WTC11 (cell line): ENCODE data around the gene ANKZF1. TPM values are rescaled to one million over a fixed set of nuclear protein-coding genes. Genes with fewer than 3 reads are reported as not detected.

ENCODE experiments used
- ATAC-seq: fragments of 200-7000 bp; cut with Tn5 transposase; 2 replicates; pipeline ENCODE4 v1.10.0; 2021; ENCODE audit warnings: mild to moderate bottlenecking, moderate library complexity
- CTCF ChIA-PET: fragments of 300-600 bp; sonication (Branson Sonifier 250); formaldehyde crosslinking; loops from one replicate; lab custom pipeline; 2021; ENCODE audit warnings: antibody characterized with exemption; lab: Charles Lee
- POLR2A ChIA-PET: fragments of 350-600 bp; sonication (Branson Sonifier 250); formaldehyde crosslinking; loops from one replicate; lab custom pipeline; 2021; ENCODE audit warnings: antibody characterized with exemption; lab: Charles Lee
- DNase-seq: peaks from one replicate; pipeline ENCODE4 v3.0.0; 2021; ENCODE audit warnings: low spot score
- H3K27ac Mint-ChIP-seq: 2 replicates; pipeline ENCODE4 v1.8.0; 2021; ENCODE audit warnings: mixed read lengths
- H3K27me3 Mint-ChIP-seq: 2 replicates; pipeline ENCODE4 v1.8.0; 2021; ENCODE audit warnings: low read depth, mild to moderate bottlenecking, moderate library complexity, mixed read lengths
- H3K36me3 Mint-ChIP-seq: 2 replicates; pipeline ENCODE4 v1.8.0; 2021; ENCODE audit warnings: mixed read lengths
- H3K4me1 Mint-ChIP-seq: 2 replicates; pipeline ENCODE4 v1.8.0; 2022; ENCODE audit warnings: mixed read lengths
- H3K4me3 Mint-ChIP-seq: 2 replicates; pipeline ENCODE4 v1.8.0; 2021; ENCODE audit warnings: mild to moderate bottlenecking, moderate library complexity, mixed read lengths
- H3K9me3 Mint-ChIP-seq: 2 replicates; pipeline ENCODE4 v1.8.0; 2021; ENCODE audit warnings: mixed read lengths
- CBFB ChIP-seq: sonication (generic); formaldehyde crosslinking; IDR thresholded peaks from 2 replicates; pipeline ENCODE4 v1.8.1; 2022; ENCODE audit warnings: mild to moderate bottlenecking, low read depth, missing genetic modification reagents
- CREB1 ChIP-seq: sonication (generic); formaldehyde crosslinking; IDR thresholded peaks from 2 replicates; pipeline ENCODE4 v1.8.0; 2023; ENCODE audit warnings: mild to moderate bottlenecking, missing genetic modification reagents
- CREM ChIP-seq: sonication (generic); formaldehyde crosslinking; IDR thresholded peaks from 2 replicates; pipeline ENCODE4 v1.8.1; 2022; ENCODE audit warnings: mild to moderate bottlenecking, missing genetic modification reagents, moderate library complexity
- EMX1 ChIP-seq: fragments of 250-450 bp; sonication (Bioruptor Pico); IDR thresholded peaks from 2 replicates; pipeline ENCODE4 v1.8.0; 2021; ENCODE audit warnings: mild to moderate bottlenecking
- FOXK1 ChIP-seq: sonication (generic); formaldehyde crosslinking; IDR thresholded peaks from 2 replicates; pipeline ENCODE4 v1.8.0; 2022; ENCODE audit warnings: mild to moderate bottlenecking, moderate library complexity, missing genetic modification reagents
- GABPB1 ChIP-seq: sonication (generic); formaldehyde crosslinking; IDR thresholded peaks from 2 replicates; pipeline ENCODE4 v1.8.1; 2023; ENCODE audit warnings: mild to moderate bottlenecking, missing genetic modification reagents
- GRHL2 ChIP-seq: fragments of 250-450 bp; sonication (Bioruptor Pico); IDR thresholded peaks from 2 replicates; pipeline ENCODE4 v1.8.0; 2022; ENCODE audit warnings: mild to moderate bottlenecking, moderate library complexity; ENCODE audit not compliant: insufficient replicate concordance, severe bottlenecking
- NFATC4 ChIP-seq: fragments of 250-450 bp; sonication (Bioruptor Pico); IDR thresholded peaks from 2 replicates; pipeline ENCODE4 v1.9.0; 2021; ENCODE audit warnings: mild to moderate bottlenecking
- NFYB ChIP-seq: sonication (generic); formaldehyde crosslinking; conservative IDR thresholded peaks from 2 replicates; pipeline ENCODE4 v1.8.0; 2022; ENCODE audit warnings: low read depth, missing genetic modification reagents
- NR2C2 ChIP-seq: sonication (generic); formaldehyde crosslinking; IDR thresholded peaks from 2 replicates; pipeline ENCODE4 v1.8.0; 2022; ENCODE audit warnings: mild to moderate bottlenecking, missing genetic modification reagents
- NR3C1 ChIP-seq: sonication (generic); formaldehyde crosslinking; conservative IDR thresholded peaks from 2 replicates; pipeline ENCODE4 v1.8.1; 2023; ENCODE audit warnings: low read depth, mild to moderate bottlenecking, missing genetic modification reagents
- OVOL2 ChIP-seq: fragments of 250-450 bp; sonication (Bioruptor Pico); IDR thresholded peaks from 2 replicates; pipeline ENCODE4 v1.9.0; 2021; ENCODE audit warnings: mild to moderate bottlenecking, borderline replicate concordance
- SMAD3 ChIP-seq: sonication (generic); formaldehyde crosslinking; IDR thresholded peaks from 2 replicates; pipeline ENCODE4 v1.8.0; 2022; ENCODE audit warnings: missing genetic modification reagents, mild to moderate bottlenecking, borderline replicate concordance
- SMAD4 ChIP-seq: sonication (generic); formaldehyde crosslinking; IDR thresholded peaks from 2 replicates; pipeline ENCODE4 v1.8.0; 2022; ENCODE audit warnings: mild to moderate bottlenecking, missing genetic modification reagents
- SP1 ChIP-seq: sonication (generic); formaldehyde crosslinking; conservative IDR thresholded peaks from 2 replicates; pipeline ENCODE4 v1.8.1; 2022; ENCODE audit warnings: missing genetic modification reagents
- TP53 ChIP-seq: sonication (generic); formaldehyde crosslinking; IDR thresholded peaks from 2 replicates; pipeline ENCODE4 v1.8.1; 2023; ENCODE audit warnings: mild to moderate bottlenecking, missing genetic modification reagents
- ZNF263 ChIP-seq: sonication (generic); formaldehyde crosslinking; IDR thresholded peaks from 2 replicates; pipeline ENCODE4 v1.8.1; 2022; ENCODE audit warnings: low read depth, mild to moderate bottlenecking, moderate library complexity, missing genetic modification reagents
- ZNF416 ChIP-seq: fragments of 250-450 bp; sonication (Bioruptor Pico); IDR thresholded peaks from 2 replicates; pipeline ENCODE4 v1.9.0; 2021; ENCODE audit warnings: mild to moderate bottlenecking, inconsistent platforms
- total RNA-seq: library from RNA; stranded (reverse); gene quantifications from 3 replicates; pipeline ENCODE4 v1.2.3, GENCODE V29; 2021
- TF ChIP-seq, protein P1 (sequence below): sonication (generic); formaldehyde crosslinking; IDR thresholded peaks from 2 replicates; pipeline ENCODE4 v1.8.0; 2022; ENCODE audit warnings: mild to moderate bottlenecking, missing genetic modification reagents
- TF ChIP-seq, protein P2 (sequence below): fragments of 200-600 bp; IDR thresholded peaks from 2 replicates; pipeline ENCODE4 v1.8.0; 2022; ENCODE audit warnings: antibody characterized with exemption
- TF ChIP-seq, protein P3 (sequence below): fragments of 250-450 bp; sonication (Bioruptor Pico); IDR thresholded peaks from 2 replicates; pipeline ENCODE4 v1.8.0; 2021; ENCODE audit warnings: mild to moderate bottlenecking
- TF ChIP-seq, protein P4 (sequence below): sonication (generic); formaldehyde crosslinking; IDR thresholded peaks from 2 replicates; pipeline ENCODE4 v1.8.1; 2022; ENCODE audit warnings: mild to moderate bottlenecking, missing genetic modification reagents, moderate library complexity, borderline replicate concordance

ANKZF1 gene
- total RNA-seq, 1 experiment from 2014 or later: 70.4 TPM

DNA sequence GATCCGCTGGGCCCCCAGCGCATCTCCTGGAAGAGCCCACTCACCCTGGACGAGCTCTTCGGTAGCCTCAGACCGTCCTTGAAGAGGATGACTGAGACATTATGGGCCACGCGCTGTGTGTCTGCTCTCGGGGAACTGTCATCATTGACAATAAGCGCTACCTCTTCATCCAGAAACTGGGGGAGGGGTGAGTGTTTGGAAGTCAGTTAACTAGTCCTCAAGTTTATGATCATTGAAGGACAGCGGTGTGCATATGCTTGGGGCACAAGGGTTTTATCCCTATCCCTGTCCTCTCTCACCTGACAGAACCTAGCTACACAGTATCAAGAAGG lies 16.3 kb downstream of the ANKZF1 start:
- TF ChIP-seq SMAD3 (CRISPR knock-in tag) (no peak), ZNF416 (CRISPR knock-in tag) (no peak), GABPB1 (no peak), GRHL2 (no peak), NFYB (CRISPR knock-in tag) (no peak), CREB1 (no peak), SMAD4 (CRISPR knock-in tag) (no peak), CBFB (CRISPR knock-in tag) (no peak), ZNF263 (CRISPR knock-in tag) (no peak)
- TF ChIP-seq, protein P1, sequence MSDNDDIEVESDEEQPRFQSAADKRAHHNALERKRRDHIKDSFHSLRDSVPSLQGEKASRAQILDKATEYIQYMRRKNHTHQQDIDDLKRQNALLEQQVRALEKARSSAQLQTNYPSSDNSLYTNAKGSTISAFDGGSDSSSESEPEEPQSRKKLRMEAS (CRISPR knock-in tag): no peak
- TF ChIP-seq, protein P2, sequence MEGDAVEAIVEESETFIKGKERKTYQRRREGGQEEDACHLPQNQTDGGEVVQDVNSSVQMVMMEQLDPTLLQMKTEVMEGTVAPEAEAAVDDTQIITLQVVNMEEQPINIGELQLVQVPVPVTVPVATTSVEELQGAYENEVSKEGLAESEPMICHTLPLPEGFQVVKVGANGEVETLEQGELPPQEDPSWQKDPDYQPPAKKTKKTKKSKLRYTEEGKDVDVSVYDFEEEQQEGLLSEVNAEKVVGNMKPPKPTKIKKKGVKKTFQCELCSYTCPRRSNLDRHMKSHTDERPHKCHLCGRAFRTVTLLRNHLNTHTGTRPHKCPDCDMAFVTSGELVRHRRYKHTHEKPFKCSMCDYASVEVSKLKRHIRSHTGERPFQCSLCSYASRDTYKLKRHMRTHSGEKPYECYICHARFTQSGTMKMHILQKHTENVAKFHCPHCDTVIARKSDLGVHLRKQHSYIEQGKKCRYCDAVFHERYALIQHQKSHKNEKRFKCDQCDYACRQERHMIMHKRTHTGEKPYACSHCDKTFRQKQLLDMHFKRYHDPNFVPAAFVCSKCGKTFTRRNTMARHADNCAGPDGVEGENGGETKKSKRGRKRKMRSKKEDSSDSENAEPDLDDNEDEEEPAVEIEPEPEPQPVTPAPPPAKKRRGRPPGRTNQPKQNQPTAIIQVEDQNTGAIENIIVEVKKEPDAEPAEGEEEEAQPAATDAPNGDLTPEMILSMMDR: no peak
- TF ChIP-seq, protein P3, sequence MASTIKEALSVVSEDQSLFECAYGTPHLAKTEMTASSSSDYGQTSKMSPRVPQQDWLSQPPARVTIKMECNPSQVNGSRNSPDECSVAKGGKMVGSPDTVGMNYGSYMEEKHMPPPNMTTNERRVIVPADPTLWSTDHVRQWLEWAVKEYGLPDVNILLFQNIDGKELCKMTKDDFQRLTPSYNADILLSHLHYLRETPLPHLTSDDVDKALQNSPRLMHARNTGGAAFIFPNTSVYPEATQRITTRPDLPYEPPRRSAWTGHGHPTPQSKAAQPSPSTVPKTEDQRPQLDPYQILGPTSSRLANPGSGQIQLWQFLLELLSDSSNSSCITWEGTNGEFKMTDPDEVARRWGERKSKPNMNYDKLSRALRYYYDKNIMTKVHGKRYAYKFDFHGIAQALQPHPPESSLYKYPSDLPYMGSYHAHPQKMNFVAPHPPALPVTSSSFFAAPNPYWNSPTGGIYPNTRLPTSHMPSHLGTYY: no peak
- no peaks in the 10 kb centered on the region for H3K27me3 Mint-ChIP-seq

DNA sequence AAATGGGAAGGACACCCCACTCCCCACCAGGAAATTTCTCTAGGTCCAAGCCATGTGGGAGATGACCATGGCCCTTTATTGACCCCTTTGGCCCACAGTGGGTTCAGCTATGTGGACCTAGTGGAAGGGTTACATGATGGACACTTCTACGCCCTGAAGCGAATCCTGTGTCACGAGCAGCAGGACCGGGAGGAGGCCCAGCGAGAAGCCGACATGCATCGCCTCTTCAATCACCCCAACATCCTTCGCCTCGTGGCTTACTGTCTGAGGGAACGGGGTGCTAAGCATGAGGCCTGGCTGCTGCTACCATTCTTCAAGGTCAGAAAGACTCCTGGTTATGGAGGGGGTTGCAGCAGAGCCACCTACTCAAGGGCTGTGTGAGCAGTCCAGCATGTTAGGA lies 17.0 kb downstream of the ANKZF1 start:
- peaks cover 16% of the 10 kb centered on the region; the same call in 1 of the 2 replicates for H3K36me3 Mint-ChIP-seq
- ChIA-PET CTCF (interaction anchor here (0.9 to 1.7 kb wide), 2 partner anchors 31 to 75 kb away, joined by 3 to 4 read pairs; no protein-coding TSS in a partner anchor), POLR2A (no interaction called here)
- TF ChIP-seq TP53 (CRISPR knock-in tag) (no peak), FOXK1 (CRISPR knock-in tag) (no peak), CREM (CRISPR knock-in tag) (no peak), NR2C2 (no peak)
- TF ChIP-seq, protein P1 (CRISPR knock-in tag): no peak
- DNase-seq: no peak
- ATAC-seq: no peak
- H3K4me1 Mint-ChIP-seq: peaks cover 22% of the 10 kb centered on the region
- H3K9me3 Mint-ChIP-seq: no peaks in the 10 kb centered on the region
- no peak overlapping the region; the same call in 1 of the 2 replicates for H3K27ac Mint-ChIP-seq
- H3K27me3 Mint-ChIP-seq: peaks cover 4% of the 10 kb centered on the region
- peak overlapping the region; percentile 93 for H3K4me3 Mint-ChIP-seq

More for the DNA sequence above, 16.3 kb downstream of the ANKZF1 start:
- Mint-ChIP-seq H3K36me3 (peaks cover 13% of the 10 kb centered on the region; the same call in 1 of the 2 replicates), H3K9me3 (no peaks in the 10 kb centered on the region), H3K27ac (peak overlapping the region; percentile 96), H3K4me1 (peaks cover 22% of the 10 kb centered on the region), H3K4me3 (peak overlapping the region; percentile 93)
- DNase-seq (no peak), ATAC-seq (no peak)
- CTCF ChIA-PET: interaction anchor here (0.9 to 1.7 kb wide), 8 partner anchors 32 to 188 kb away, joined by 3 to 20 read pairs (median 4); partner anchors contain the start of gene DNAJB2
- POLR2A ChIA-PET: interaction anchor here (1.1 to 1.8 kb wide), 6 partner anchors 8 to 142 kb away, joined by 5 to 14 read pairs (median 6); partner anchors contain the start of genes ABCB6, ANKZF1, ATG9A and DNPEP

DNA sequence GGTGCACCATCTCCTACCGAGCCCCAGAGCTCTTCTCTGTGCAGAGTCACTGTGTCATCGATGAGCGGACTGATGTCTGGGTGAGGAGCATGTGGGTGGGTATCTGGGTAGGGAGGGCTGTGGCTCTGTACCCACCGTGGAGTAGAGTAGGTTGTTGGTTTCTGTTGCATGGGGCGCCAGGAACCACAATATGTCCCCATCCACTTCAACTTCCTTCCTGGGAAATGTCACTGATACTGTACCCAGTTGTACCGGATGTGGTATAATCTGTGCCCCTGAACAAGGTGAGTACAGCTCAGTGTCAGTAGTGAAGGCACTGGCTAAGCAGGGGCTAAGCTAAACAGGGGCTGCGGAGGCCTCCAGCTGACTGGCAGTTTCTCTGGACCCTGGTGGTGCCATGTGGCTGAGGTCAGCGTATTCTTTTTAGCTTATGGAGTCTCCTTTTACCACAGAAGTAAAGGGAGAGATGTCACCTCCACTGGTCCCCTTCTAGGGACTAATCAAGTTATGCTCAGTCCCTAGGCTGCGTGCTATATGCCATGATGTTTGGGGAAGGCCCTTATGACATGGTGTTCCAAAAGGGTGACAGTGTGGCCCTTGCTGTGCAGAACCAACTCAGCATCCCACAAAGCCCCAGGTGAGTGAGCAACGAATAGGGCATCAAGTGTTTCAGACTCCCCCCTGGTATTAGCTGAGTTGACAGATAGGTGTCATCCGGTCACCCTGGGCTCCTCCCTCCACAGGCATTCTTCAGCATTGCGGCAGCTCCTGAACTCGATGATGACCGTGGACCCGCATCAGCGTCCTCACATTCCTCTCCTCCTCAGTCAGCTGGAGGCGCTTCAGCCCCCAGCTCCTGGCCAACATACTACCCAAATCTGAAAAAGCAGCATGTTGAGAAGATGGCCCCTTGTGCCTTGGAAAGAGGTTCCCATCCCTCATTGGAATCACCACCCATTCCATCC lies 18.4 kb downstream of the ANKZF1 start:
- ChIA-PET POLR2A (interaction anchor here (0.6 to 2.3 kb wide), 4 partner anchors 29 to 295 kb away, joined by 3 to 11 read pairs (median 6); partner anchors contain the start of gene ABCB6), CTCF (interaction anchor here (1.2 to 3.0 kb wide), 6 partner anchors 14 to 76 kb away, joined by 3 to 25 read pairs (median 5); partner anchors contain the start of genes ANKZF1, ATG9A and DNAJB2)
- H3K4me3 Mint-ChIP-seq: no peak overlapping the region
- no peak for DNase-seq
- H3K4me1 Mint-ChIP-seq: peaks cover 34% of the 10 kb centered on the region
- peaks cover 19% of the 10 kb centered on the region; the same call in 1 of the 2 replicates for H3K36me3 Mint-ChIP-seq
- no peak for ATAC-seq
- peaks cover 18% of the 10 kb centered on the region for H3K27me3 Mint-ChIP-seq
- no peak overlapping the region for H3K27ac Mint-ChIP-seq
- H3K9me3 Mint-ChIP-seq: no peaks in the 10 kb centered on the region
- TF ChIP-seq OVOL2 (CRISPR knock-in tag) (no peak), CBFB (CRISPR knock-in tag) (no peak), EMX1 (CRISPR knock-in tag) (no peak), NR3C1 (no peak), CREB1 (no peak), NFATC4 (CRISPR knock-in tag) (no peak), SP1 (CRISPR knock-in tag) (no peak)
- TF ChIP-seq, protein P4, sequence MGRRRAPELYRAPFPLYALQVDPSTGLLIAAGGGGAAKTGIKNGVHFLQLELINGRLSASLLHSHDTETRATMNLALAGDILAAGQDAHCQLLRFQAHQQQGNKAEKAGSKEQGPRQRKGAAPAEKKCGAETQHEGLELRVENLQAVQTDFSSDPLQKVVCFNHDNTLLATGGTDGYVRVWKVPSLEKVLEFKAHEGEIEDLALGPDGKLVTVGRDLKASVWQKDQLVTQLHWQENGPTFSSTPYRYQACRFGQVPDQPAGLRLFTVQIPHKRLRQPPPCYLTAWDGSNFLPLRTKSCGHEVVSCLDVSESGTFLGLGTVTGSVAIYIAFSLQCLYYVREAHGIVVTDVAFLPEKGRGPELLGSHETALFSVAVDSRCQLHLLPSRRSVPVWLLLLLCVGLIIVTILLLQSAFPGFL (CRISPR knock-in tag): no peak
- TF ChIP-seq, protein P3: no peak
- TF ChIP-seq, protein P2: no peak
